Neural cell (in vitro differentiated cells): ENCODE data around the gene NAT9. TPM values are rescaled to one million over a fixed set of nuclear protein-coding genes. Genes with fewer than 3 reads are reported as not detected.

Experiments
- H2AFZ ChIP-seq: fragments of 200-600, 300-800 bp; sonication (generic), shearing (Covaris generic); 2 replicates; pipeline ENCODE4 v1.6.0; 2014; ENCODE audit warnings: low read depth, mild to moderate bottlenecking, antibody characterized with exemption, low read length, moderate library complexity
- H3F3A ChIP-seq: fragments of 200-600 bp; shearing (Covaris generic); 2 replicates; pipeline ENCODE4 v1.6.1; 2016; ENCODE audit warnings: mild to moderate bottlenecking, moderate library complexity, mixed read lengths, antibody characterized with exemption, low read length; ENCODE audit not compliant: insufficient read depth, poor library complexity, severe bottlenecking
- H3K27ac ChIP-seq: fragments of 200-600, 300-800 bp; sonication (generic), shearing (Covaris generic); 2 replicates; pipeline ENCODE4 v1.5.1; 2014; ENCODE audit warnings: mild to moderate bottlenecking, low read length, moderate library complexity
- H3K27me3 ChIP-seq: fragments of 300-800, 200-600 bp; sonication (generic), shearing (Covaris generic); 2 replicates; pipeline ENCODE4 v1.6.0; 2014; ENCODE audit warnings: mild to moderate bottlenecking, low read depth, low read length, moderate library complexity; ENCODE audit not compliant: insufficient read depth
- H3K36me3 ChIP-seq: fragments of 300-800, 200-600 bp; sonication (generic), shearing (Covaris generic); 2 replicates; pipeline ENCODE4 v1.5.1; 2014; ENCODE audit warnings: mild to moderate bottlenecking, antibody characterized with exemption, low read length, moderate library complexity; ENCODE audit not compliant: insufficient read depth
- H3K4me2 ChIP-seq: fragments of 300-800, 200-600 bp; sonication (generic), shearing (Covaris generic); 2 replicates; pipeline ENCODE4 v1.6.0; 2014; ENCODE audit warnings: mild to moderate bottlenecking, low read length
- H3K4me3 ChIP-seq: fragments of 300-800, 200-600 bp; sonication (generic), shearing (Covaris generic); 2 replicates; pipeline ENCODE4 v1.5.1; 2014; ENCODE audit warnings: mild to moderate bottlenecking, low read length, moderate library complexity
- H3K79me2 ChIP-seq: fragments of 200-600 bp; shearing (Covaris generic); replicated peaks from 2 replicates; pipeline ENCODE4 v1.6.0; 2014; ENCODE audit warnings: mild to moderate bottlenecking, low read length, moderate library complexity; ENCODE audit not compliant: insufficient read depth
- H3K9ac ChIP-seq: fragments of 300-800, 200-600 bp; sonication (generic), shearing (Covaris generic); 2 replicates; pipeline ENCODE4 v1.6.1; 2016; ENCODE audit warnings: mild to moderate bottlenecking, low read length, mixed read lengths
- H3K9me2 ChIP-seq: fragments of 200-600 bp; shearing (Covaris generic); 2 replicates; pipeline ENCODE4 v1.6.1; 2016; ENCODE audit warnings: mild to moderate bottlenecking, low read length, mixed read lengths; ENCODE audit not compliant: insufficient read depth
- H3K9me3 ChIP-seq: fragments of 200-600, 300-800 bp; sonication (generic), shearing (Covaris generic); 2 replicates; pipeline ENCODE4 v1.6.1; 2016; ENCODE audit warnings: mild to moderate bottlenecking, mixed run types, low read length, moderate library complexity, mixed read lengths
- H4K20me1 ChIP-seq: fragments of 200-600 bp; shearing (Covaris generic); 2 replicates; pipeline ENCODE4 v1.6.1; 2016; ENCODE audit warnings: mild to moderate bottlenecking, mixed run types; ENCODE audit not compliant: insufficient read depth
- CTCF ChIP-seq: fragments of 450-650 bp; IDR thresholded peaks from 2 replicates; pipeline ENCODE4 v1.5.1; 2014; ENCODE audit warnings: antibody characterized with exemption, mild to moderate bottlenecking, moderate library complexity; ENCODE audit not compliant: poor library complexity, severe bottlenecking
- EP300 ChIP-seq: fragments of 450-650 bp; conservative IDR thresholded peaks from 2 replicates; pipeline ENCODE4 v1.6.1; 2014; ENCODE audit warnings: antibody characterized with exemption, mild to moderate bottlenecking, moderate library complexity; ENCODE audit not compliant: poor library complexity, severe bottlenecking
- EZH2 ChIP-seq: fragments of 200-600, 300-800 bp; shearing (Covaris generic), sonication (generic); IDR thresholded peaks from 2 replicates; pipeline ENCODE4 v1.6.1; 2014; ENCODE audit warnings: antibody characterized with exemption, low read length, borderline replicate concordance, mild to moderate bottlenecking; ENCODE audit not compliant: insufficient read depth, poor library complexity, severe bottlenecking
- MXI1 ChIP-seq: fragments of 450-650 bp; conservative IDR thresholded peaks from 2 replicates; pipeline ENCODE4 v1.6.1; 2014; ENCODE audit warnings: antibody characterized with exemption, mild to moderate bottlenecking; ENCODE audit not compliant: poor library complexity, severe bottlenecking
- POLR2AphosphoS5 ChIP-seq: IDR thresholded peaks from 2 replicates; pipeline ENCODE4 v1.6.1; 2012
- RAD21 ChIP-seq: fragments of 450-650 bp; conservative IDR thresholded peaks from 2 replicates; pipeline ENCODE4 v1.6.1; 2014; ENCODE audit warnings: antibody characterized with exemption, mild to moderate bottlenecking, moderate library complexity
- REST ChIP-seq: IDR thresholded peaks from 2 replicates; pipeline ENCODE4 v1.6.1; 2012; ENCODE audit warnings: borderline replicate concordance
- SMC3 ChIP-seq: fragments of 450-650 bp; conservative IDR thresholded peaks from 2 replicates; pipeline ENCODE4 v1.6.1; 2014; ENCODE audit warnings: antibody characterized with exemption, mild to moderate bottlenecking, moderate library complexity; ENCODE audit not compliant: poor library complexity
- TAF1 ChIP-seq: IDR thresholded peaks from 2 replicates; pipeline ENCODE4 v1.6.1; 2012; ENCODE audit warnings: low read depth
- polyA plus RNA-seq: library from polyadenylated mRNA; depleted of rRNA; stranded (reverse); fragments of >200 nt; gene quantifications from 2 replicates; pipeline ENCODE4 v1.2.3, GENCODE V29; 2014

The NAT9 gene
- polyA plus RNA-seq, 1 donor from 2014 or later: 243 TPM

GRCh38 chr17:74740173-74740572 is 36.0 kb downstream of the NAT9 start:
- Histone ChIP-seq H3K9me3 (no peaks in the 10 kb centered on the region), H2AFZ (no peak overlapping the region), H3K4me2 (no peak overlapping the region), H3K36me3 (no peaks in the 10 kb centered on the region), H3K79me2 (no peaks in the 10 kb centered on the region), H3K4me3 (no peak overlapping the region), H3K27ac (no peak overlapping the region), H3K9ac (no peak overlapping the region), H3K9me2 (no peaks in the 10 kb centered on the region), H3K27me3 (peaks cover 43% of the 10 kb centered on the region), H3F3A (no peaks in the 10 kb centered on the region), H4K20me1 (no peaks in the 10 kb centered on the region)
- TF ChIP-seq CTCF (no peak), EZH2 (no peak), MXI1 (no peak), SMC3 (no peak), RAD21 (no peak), POLR2AphosphoS5 (no peak), TAF1 (no peak), EP300 (no peak)

GRCh38 chr17:74739227-74739831 is 36.8 kb downstream of the NAT9 start:
- Histone ChIP-seq H4K20me1 (no peaks in the 10 kb centered on the region), H3K9me2 (no peaks in the 10 kb centered on the region), H3F3A (no peaks in the 10 kb centered on the region), H2AFZ (no peak overlapping the region), H3K27me3 (peaks cover 51% of the 10 kb centered on the region), H3K27ac (no peak overlapping the region), H3K4me3 (no peak overlapping the region), H3K36me3 (no peaks in the 10 kb centered on the region), H3K4me2 (no peak overlapping the region), H3K9me3 (no peaks in the 10 kb centered on the region), H3K9ac (no peak overlapping the region), H3K79me2 (no peaks in the 10 kb centered on the region)
- TF ChIP-seq EP300 (no peak), RAD21 (no peak), MXI1 (no peak), EZH2 (no peak), REST (no peak), SMC3 (no peak), TAF1 (no peak), POLR2AphosphoS5 (no peak), CTCF (no peak)
